MM.1S (cell line): ENCODE data around the gene SLC35F1.

Experiments used
- DNase-seq: peaks from one replicate; pipeline ENCODE4 v3.0.0-alpha.2; 2015
- H2AFZ ChIP-seq: fragments of 300-600 bp; sonication (generic); 2 replicates; pipeline ENCODE4 v1.6.0; 2016; ENCODE audit warnings: antibody characterized with exemption, low read length
- H3F3A ChIP-seq: fragments of 300-600 bp; sonication (generic); 2 replicates; pipeline ENCODE4 v1.6.1; 2016; ENCODE audit warnings: mild to moderate bottlenecking, antibody characterized with exemption, low read length, moderate library complexity, mixed read lengths; ENCODE audit not compliant: insufficient read depth
- H3K27ac ChIP-seq: fragments of 300-600 bp; sonication (generic); 2 replicates; pipeline ENCODE4 v1.5.1; 2016; ENCODE audit warnings: mild to moderate bottlenecking, low read length
- H3K27me3 ChIP-seq: fragments of 300-600 bp; sonication (generic); replicated peaks from 2 replicates; pipeline ENCODE4 v1.6.0; 2016; ENCODE audit warnings: low read length; ENCODE audit not compliant: insufficient read depth
- H3K36me3 ChIP-seq: fragments of 300-600 bp; sonication (generic); replicated peaks from 2 replicates; pipeline ENCODE4 v1.6.1; 2016; ENCODE audit warnings: mild to moderate bottlenecking, low read length, mixed read lengths; ENCODE audit not compliant: insufficient read depth
- H3K4me1 ChIP-seq: fragments of 300-600 bp; sonication (generic); 2 replicates; pipeline ENCODE4 v1.6.1; 2016; ENCODE audit warnings: low read length, mixed read lengths
- H3K4me2 ChIP-seq: fragments of 300-600 bp; sonication (generic); 2 replicates; pipeline ENCODE4 v1.6.0; 2016; ENCODE audit warnings: low read depth, low read length
- H3K4me3 ChIP-seq: fragments of 300-600 bp; sonication (generic); 2 replicates; pipeline ENCODE4 v1.5.1; 2016; ENCODE audit warnings: low read length, mixed read lengths
- H3K79me2 ChIP-seq: fragments of 300-600 bp; sonication (generic); 2 replicates; pipeline ENCODE4 v1.6.1; 2016; ENCODE audit warnings: mixed run types, low read length, mixed read lengths
- H3K9ac ChIP-seq: fragments of 300-600 bp; sonication (generic); 2 replicates; pipeline ENCODE4 v1.6.1; 2016; ENCODE audit warnings: low read length, mixed read lengths
- H3K9me2 ChIP-seq: fragments of 300-600 bp; sonication (generic); replicated peaks from 2 replicates; pipeline ENCODE4 v1.6.1; 2016; ENCODE audit warnings: mild to moderate bottlenecking, low read length, mixed read lengths; ENCODE audit not compliant: insufficient read depth
- H3K9me3 ChIP-seq: fragments of 300-600 bp; sonication (generic); replicated peaks from 2 replicates; pipeline ENCODE4 v1.6.1; 2016; ENCODE audit warnings: mild to moderate bottlenecking, low read length, mixed read lengths; ENCODE audit not compliant: insufficient read depth
- H4K20me1 ChIP-seq: fragments of 300-600 bp; sonication (generic); 2 replicates; pipeline ENCODE4 v1.6.1; 2016; ENCODE audit warnings: mild to moderate bottlenecking, low read length, moderate library complexity, mixed read lengths; ENCODE audit not compliant: insufficient read depth
- EZH2 ChIP-seq: fragments of 300-600 bp; sonication (generic); optimal IDR thresholded peaks from 2 replicates; pipeline ENCODE3; 2017; ENCODE audit warnings: low read depth, mild to moderate bottlenecking, antibody characterized with exemption, low read length, mixed read lengths
- EZH2phosphoT487 ChIP-seq: fragments of 300-600 bp; sonication (generic); IDR thresholded peaks from 2 replicates; pipeline ENCODE4 v1.6.1; 2018; ENCODE audit warnings: antibody characterized with exemption, low read length
- TF ChIP-seq, protein P1 (sequence below): fragments of 300-600 bp; sonication (generic); IDR thresholded peaks from 2 replicates; pipeline ENCODE4 v1.5.1; 2016; ENCODE audit warnings: antibody characterized with exemption, low read length, mixed read lengths

The SLC35F1 gene

DNA sequence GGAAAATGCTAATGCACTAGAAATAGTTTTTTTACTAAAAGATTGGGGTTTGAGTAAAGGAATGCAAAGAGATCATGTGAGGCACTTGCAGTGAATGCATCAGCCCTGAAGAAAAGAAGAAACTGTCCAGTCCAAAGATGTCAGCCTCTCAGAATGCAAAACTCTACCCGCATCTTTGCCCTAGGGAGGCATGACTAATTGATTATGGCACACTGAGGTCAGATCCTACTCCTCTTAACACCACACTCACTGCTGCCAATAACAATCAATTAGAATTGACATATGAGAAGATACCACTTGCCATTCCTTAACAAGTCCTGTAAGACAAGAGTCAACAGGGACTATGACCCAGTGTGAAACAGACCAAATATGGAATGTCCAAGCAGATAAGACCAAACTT is 378.7 kb downstream of the SLC35F1 start:
- H3K27ac ChIP-seq, result no peak overlapping the region
- no peak overlapping the region for H3K4me3 ChIP-seq
- H3K27me3 ChIP-seq, result no peaks in the 10 kb centered on the region

DNA sequence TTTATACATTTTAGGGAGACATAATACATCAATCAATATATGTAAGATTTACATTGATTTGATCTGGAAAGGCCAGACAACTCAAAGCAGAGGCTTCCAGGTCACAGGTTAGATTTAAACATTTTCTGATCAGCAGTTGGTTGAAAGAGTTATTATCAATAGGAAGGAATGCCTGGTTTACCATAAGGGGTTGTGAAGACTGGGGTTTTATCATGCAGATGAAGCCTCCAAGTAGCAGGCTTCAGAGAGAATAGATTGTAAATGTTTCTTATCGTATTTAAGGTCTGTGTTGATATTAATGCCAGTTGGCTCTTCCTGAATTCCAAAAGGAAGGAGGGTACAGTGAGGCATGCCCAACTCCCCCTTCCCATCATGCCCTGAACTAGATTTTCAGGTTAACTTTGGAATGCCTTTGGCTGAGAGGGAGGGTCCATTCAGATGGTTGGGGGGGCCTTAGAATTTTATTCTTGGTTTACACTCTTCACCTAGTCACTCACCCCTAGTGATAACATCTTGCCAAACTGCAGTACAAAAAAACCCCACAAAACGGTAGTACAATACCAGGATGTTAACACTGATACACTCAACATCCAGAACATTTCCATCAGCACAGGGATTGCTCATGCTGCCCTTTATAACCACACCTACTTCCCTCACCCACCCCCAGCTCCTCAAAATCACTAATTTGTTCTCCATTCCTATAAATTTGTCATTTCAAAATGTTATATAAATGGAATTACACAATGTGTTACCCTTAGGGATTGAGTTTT is 381.5 kb downstream of the SLC35F1 start:
- H3K4me1 ChIP-seq, result no peaks in the 10 kb centered on the region
- TF ChIP-seq EZH2phosphoT487, result no peak
- TF ChIP-seq, protein P1, sequence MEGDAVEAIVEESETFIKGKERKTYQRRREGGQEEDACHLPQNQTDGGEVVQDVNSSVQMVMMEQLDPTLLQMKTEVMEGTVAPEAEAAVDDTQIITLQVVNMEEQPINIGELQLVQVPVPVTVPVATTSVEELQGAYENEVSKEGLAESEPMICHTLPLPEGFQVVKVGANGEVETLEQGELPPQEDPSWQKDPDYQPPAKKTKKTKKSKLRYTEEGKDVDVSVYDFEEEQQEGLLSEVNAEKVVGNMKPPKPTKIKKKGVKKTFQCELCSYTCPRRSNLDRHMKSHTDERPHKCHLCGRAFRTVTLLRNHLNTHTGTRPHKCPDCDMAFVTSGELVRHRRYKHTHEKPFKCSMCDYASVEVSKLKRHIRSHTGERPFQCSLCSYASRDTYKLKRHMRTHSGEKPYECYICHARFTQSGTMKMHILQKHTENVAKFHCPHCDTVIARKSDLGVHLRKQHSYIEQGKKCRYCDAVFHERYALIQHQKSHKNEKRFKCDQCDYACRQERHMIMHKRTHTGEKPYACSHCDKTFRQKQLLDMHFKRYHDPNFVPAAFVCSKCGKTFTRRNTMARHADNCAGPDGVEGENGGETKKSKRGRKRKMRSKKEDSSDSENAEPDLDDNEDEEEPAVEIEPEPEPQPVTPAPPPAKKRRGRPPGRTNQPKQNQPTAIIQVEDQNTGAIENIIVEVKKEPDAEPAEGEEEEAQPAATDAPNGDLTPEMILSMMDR, result no peak
- TF ChIP-seq EZH2, result no peak
- no peaks in the 10 kb centered on the region for H4K20me1 ChIP-seq
- H2AFZ ChIP-seq, result no peak overlapping the region
- no peaks in the 10 kb centered on the region for H3K9me2 ChIP-seq
- no peak overlapping the region for H3K4me2 ChIP-seq
- no peaks in the 10 kb centered on the region for H3K79me2 ChIP-seq
- H3K27me3 ChIP-seq, result no peaks in the 10 kb centered on the region
- H3K27ac ChIP-seq, result no peak overlapping the region
- DNase-seq, result no peak
- no peaks in the 10 kb centered on the region for H3F3A ChIP-seq
- no peak overlapping the region for H3K4me3 ChIP-seq
- H3K9me3 ChIP-seq, result no peaks in the 10 kb centered on the region
- H3K36me3 ChIP-seq, result no peaks in the 10 kb centered on the region
- no peak overlapping the region for H3K9ac ChIP-seq

More for the DNA sequence above, 378.7 kb downstream of the SLC35F1 start:
- no peaks in the 10 kb centered on the region for H3K4me1 ChIP-seq
- TF ChIP-seq EZH2phosphoT487 (no peak), EZH2 (no peak)
- TF ChIP-seq, protein P1, result no peak
- no peak overlapping the region for H2AFZ ChIP-seq
- no peaks in the 10 kb centered on the region for H3K9me3 ChIP-seq
- no peak overlapping the region for H3K4me2 ChIP-seq
- H4K20me1 ChIP-seq, result no peaks in the 10 kb centered on the region
- no peaks in the 10 kb centered on the region for H3K9me2 ChIP-seq
- no peaks in the 10 kb centered on the region for H3F3A ChIP-seq
- no peak for DNase-seq
- no peaks in the 10 kb centered on the region for H3K79me2 ChIP-seq
- H3K9ac ChIP-seq, result no peak overlapping the region
- no peaks in the 10 kb centered on the region for H3K36me3 ChIP-seq

DNA sequence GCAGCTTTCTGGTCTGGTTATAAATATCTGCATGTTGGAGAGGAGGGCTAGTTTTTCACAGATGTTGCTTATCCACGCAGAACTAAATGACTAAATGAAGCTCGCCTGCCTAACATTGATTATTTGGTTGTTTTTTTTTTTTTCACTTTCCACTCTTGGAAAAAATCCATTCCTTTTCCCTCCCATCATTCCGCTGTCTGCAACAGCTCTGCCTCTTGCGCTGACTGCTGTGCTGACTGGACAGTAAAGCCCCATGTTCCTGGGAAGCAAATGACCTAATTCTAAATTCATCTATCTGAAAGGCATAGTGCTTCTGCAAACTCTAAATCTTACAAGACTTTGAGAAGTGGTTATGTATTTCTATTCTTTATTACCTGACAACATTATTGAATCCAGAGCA is 385.5 kb downstream of the SLC35F1 start:
- H3K27ac ChIP-seq, result no peak overlapping the region
- TF ChIP-seq EZH2 (no peak), EZH2phosphoT487 (no peak)
- TF ChIP-seq, protein P1, result no peak
- H3K9ac ChIP-seq, result no peak overlapping the region
- H3K9me3 ChIP-seq, result no peaks in the 10 kb centered on the region
- no peaks in the 10 kb centered on the region for H3K9me2 ChIP-seq
- no peaks in the 10 kb centered on the region for H3K36me3 ChIP-seq
- no peak overlapping the region for H3K4me3 ChIP-seq
- no peaks in the 10 kb centered on the region for H4K20me1 ChIP-seq
- no peak for DNase-seq
- H3F3A ChIP-seq, result no peaks in the 10 kb centered on the region
- no peak overlapping the region for H3K4me2 ChIP-seq
- H3K27me3 ChIP-seq, result no peaks in the 10 kb centered on the region
- no peak overlapping the region for H2AFZ ChIP-seq
- no peaks in the 10 kb centered on the region for H3K4me1 ChIP-seq
- no peaks in the 10 kb centered on the region for H3K79me2 ChIP-seq
